GM06990 (cell line): ENCODE data around the gene CRIM1.

ENCODE experiments used
- DNase-seq: peaks from one replicate; pipeline ENCODE4 v3.0.0-alpha.2; 2011; ENCODE audit not compliant: insufficient read length; ENCODE audit errors: extremely low read depth
- H3K27me3 ChIP-seq: replicated peaks from 2 replicates; pipeline ENCODE4 v1.6.0; 2011; ENCODE audit warnings: low read length; ENCODE audit not compliant: control insufficient read depth, insufficient read depth
- H3K36me3 ChIP-seq: 2 replicates; pipeline ENCODE4 v1.5.1; 2011; ENCODE audit warnings: low read length; ENCODE audit not compliant: control insufficient read depth, insufficient read depth
- H3K4me3 ChIP-seq: replicated peaks from 2 replicates; pipeline ENCODE4 v1.5.1; 2011; ENCODE audit warnings: low read depth, mild to moderate bottlenecking, control low read depth, low read length
- TF ChIP-seq, protein P1 (sequence below): IDR thresholded peaks from 2 replicates; pipeline ENCODE4 v1.5.1; 2011; ENCODE audit warnings: low read length, control low read depth, mild to moderate bottlenecking, inconsistent platforms; ENCODE audit not compliant: insufficient read depth, poor library complexity, severe bottlenecking

CRIM1 gene

DNA sequence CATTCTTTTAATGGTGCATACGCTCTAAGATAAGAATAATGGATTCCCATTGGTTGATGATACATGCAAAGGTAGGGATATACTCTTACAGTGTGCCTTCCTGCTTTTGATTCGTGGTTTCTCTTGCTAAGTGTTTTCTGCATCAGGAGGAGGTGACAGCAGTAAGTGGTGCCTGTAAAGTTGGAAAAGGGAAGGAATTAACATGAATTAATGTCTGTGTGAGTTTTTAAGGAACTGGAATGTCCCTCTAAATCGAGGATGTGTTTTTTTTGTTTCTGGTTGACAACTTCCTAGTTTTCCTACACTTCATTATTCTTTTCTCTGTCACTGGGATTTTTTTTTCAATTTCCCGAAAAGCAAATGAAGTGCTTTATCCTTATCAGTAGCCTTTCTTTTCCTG lies 54.4 kb downstream of the CRIM1 start:
- Histone ChIP-seq H3K27me3 (no peaks in the 10 kb centered on the region; the same call in 1 of the 2 replicates), H3K36me3 (no peaks in the 10 kb centered on the region), H3K4me3 (no peak overlapping the region)
- TF ChIP-seq, protein P1, sequence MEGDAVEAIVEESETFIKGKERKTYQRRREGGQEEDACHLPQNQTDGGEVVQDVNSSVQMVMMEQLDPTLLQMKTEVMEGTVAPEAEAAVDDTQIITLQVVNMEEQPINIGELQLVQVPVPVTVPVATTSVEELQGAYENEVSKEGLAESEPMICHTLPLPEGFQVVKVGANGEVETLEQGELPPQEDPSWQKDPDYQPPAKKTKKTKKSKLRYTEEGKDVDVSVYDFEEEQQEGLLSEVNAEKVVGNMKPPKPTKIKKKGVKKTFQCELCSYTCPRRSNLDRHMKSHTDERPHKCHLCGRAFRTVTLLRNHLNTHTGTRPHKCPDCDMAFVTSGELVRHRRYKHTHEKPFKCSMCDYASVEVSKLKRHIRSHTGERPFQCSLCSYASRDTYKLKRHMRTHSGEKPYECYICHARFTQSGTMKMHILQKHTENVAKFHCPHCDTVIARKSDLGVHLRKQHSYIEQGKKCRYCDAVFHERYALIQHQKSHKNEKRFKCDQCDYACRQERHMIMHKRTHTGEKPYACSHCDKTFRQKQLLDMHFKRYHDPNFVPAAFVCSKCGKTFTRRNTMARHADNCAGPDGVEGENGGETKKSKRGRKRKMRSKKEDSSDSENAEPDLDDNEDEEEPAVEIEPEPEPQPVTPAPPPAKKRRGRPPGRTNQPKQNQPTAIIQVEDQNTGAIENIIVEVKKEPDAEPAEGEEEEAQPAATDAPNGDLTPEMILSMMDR, result no peak
- DNase-seq, result no peak

DNA sequence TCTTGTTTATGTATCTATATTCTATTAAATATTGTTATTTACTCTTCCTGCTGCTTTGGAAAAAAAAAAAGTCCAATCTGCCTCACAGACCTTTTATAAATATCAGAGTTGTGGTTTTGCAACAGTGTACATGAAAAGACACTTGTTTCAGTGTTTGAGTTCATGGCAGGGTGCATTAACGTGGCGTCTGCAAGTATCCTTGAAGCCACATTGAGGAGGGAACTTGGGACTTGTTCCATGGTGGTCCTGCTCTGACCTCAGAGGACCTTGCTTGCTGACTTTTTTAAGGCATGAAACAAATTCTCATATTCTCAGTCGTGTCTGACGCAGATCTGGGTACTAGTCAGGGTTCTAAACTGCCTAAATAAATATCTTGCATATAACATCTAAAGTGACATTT lies 55.1 kb downstream of the CRIM1 start:
- TF ChIP-seq, protein P1, result no peak
- Histone ChIP-seq H3K36me3 (no peaks in the 10 kb centered on the region), H3K4me3 (no peak overlapping the region), H3K27me3 (no peaks in the 10 kb centered on the region; the same call in 1 of the 2 replicates)
- DNase-seq, result no peak

DNA sequence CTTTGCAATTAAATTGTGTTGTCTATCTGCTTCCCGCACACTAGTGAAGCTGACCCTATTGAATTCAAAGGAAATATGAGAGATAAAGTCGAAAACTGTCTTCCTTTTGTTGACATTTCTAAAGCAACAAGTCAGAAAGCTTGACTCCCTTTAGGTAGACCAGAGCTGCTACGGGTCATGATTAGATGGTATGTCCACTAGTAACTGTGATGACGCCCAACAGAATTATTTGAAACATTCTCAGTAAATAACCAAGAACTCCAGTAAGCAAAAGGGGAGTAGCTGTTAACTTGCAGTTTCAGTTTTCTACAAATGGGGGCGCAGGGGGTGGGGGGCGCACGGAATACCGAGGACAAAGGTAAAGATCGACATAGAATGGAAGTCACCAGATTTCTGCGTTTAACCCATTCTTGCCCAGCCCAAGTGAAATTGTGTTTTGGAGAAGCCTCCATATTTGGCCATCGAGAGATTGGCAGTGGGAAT lies 56.4 kb downstream of the CRIM1 start:
- Histone ChIP-seq H3K36me3 (no peaks in the 10 kb centered on the region), H3K4me3 (no peak overlapping the region), H3K27me3 (no peaks in the 10 kb centered on the region; the same call in 1 of the 2 replicates)
- no peak for DNase-seq
- TF ChIP-seq, protein P1, result no peak

DNA sequence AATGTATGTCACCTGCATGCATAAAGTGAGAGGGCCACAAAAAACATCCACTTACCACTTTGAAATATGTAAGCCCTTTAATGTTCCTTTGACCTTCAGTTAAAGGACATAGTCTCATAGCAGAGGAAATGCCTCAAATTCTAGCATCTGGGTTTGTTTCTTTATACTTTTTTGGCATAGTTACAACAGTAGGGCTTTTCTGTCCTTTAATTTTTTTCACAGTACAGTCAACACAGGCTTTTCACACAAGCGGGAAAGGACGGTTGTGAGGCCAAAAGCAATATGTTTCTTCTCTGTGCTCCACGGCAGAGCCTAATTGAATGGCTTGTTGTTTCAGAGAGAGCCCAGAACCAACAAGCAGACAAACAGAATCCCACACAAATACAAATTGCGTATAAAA lies 57.6 kb downstream of the CRIM1 start:
- no peak for DNase-seq
- no peaks in the 10 kb centered on the region; the same call in 1 of the 2 replicates for H3K27me3 ChIP-seq
- no peaks in the 10 kb centered on the region for H3K36me3 ChIP-seq
- H3K4me3 ChIP-seq, result no peak overlapping the region
- TF ChIP-seq, protein P1, result no peak

DNA sequence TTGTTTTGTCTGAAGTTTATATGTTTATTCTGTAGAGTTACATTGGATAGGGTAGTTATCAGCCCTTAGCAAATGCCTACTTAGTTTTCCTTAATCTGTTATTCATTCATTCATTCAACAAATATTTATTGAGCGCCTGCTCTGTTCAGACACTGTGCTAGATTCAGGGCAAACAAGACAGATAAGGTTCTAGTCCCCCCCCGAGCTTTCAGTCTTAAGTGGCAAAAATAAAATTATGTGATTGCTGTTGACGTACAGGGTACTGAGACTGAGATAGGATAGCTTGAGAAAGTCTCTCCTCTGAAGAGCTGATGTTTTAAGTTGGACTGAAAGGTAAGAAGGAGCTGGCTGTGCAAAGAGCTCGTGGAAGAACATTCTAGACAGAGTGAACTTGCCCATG lies 58.7 kb downstream of the CRIM1 start:
- TF ChIP-seq, protein P1, result no peak
- Histone ChIP-seq H3K36me3 (no peaks in the 10 kb centered on the region), H3K4me3 (no peak overlapping the region), H3K27me3 (no peaks in the 10 kb centered on the region; the same call in none of the 2 replicates)
- no peak for DNase-seq
